OCI-LY1 (cell line): Measurements from ENCODE around the gene CCDC78.

Experiments used
- H2AFZ ChIP-seq: fragments of 200-600 bp; sonication (generic), shearing (Covaris generic); 2 replicates; pipeline ENCODE4 v1.6.0; 2014; ENCODE audit warnings: antibody characterized with exemption, mild to moderate bottlenecking, low read length
- H3F3A ChIP-seq: fragments of 200-600 bp; sonication (generic), shearing (Covaris generic); 2 replicates; pipeline ENCODE4 v1.6.0; 2014; ENCODE audit warnings: mild to moderate bottlenecking, antibody characterized with exemption, low read length, moderate library complexity; ENCODE audit not compliant: insufficient read depth
- H3K27ac ChIP-seq: fragments of 200-600 bp; sonication (generic); 2 replicates; pipeline ENCODE4 v1.5.1; 2014; ENCODE audit warnings: low read length, mixed run types, mild to moderate bottlenecking, low read depth; ENCODE audit not compliant: poor library complexity, severe bottlenecking
- H3K27me3 ChIP-seq: fragments of 200-600 bp; sonication (generic); 2 replicates; pipeline ENCODE4 v1.6.0; 2014; ENCODE audit warnings: antibody characterized with exemption, mild to moderate bottlenecking, low read length, moderate library complexity; ENCODE audit not compliant: insufficient read depth
- H3K36me3 ChIP-seq: fragments of 200-600 bp; sonication (generic); 2 replicates; pipeline ENCODE4 v1.6.1; 2014; ENCODE audit warnings: mild to moderate bottlenecking, antibody characterized with exemption, low read length, moderate library complexity, mixed read lengths; ENCODE audit not compliant: insufficient read depth
- H3K4me1 ChIP-seq: fragments of 200-600 bp; sonication (generic); 2 replicates; pipeline ENCODE4 v1.5.1; 2014; ENCODE audit warnings: mild to moderate bottlenecking, low read length, moderate library complexity; ENCODE audit not compliant: insufficient read depth, severe bottlenecking
- H3K4me2 ChIP-seq: fragments of 200-600 bp; sonication (generic), shearing (Covaris generic); 2 replicates; pipeline ENCODE4 v1.6.1; 2014; ENCODE audit warnings: low read length
- H3K4me3 ChIP-seq: fragments of 200-600 bp; sonication (generic); 2 replicates; pipeline ENCODE4 v1.5.1; 2014; ENCODE audit warnings: low read length, low read depth, mild to moderate bottlenecking, mixed read lengths; ENCODE audit not compliant: poor library complexity, severe bottlenecking
- H3K79me2 ChIP-seq: fragments of 200-600 bp; shearing (Covaris generic); 2 replicates; pipeline ENCODE4 v1.6.1; 2016; ENCODE audit warnings: mixed run types, low read length, mixed read lengths; ENCODE audit not compliant: insufficient read depth
- H3K9ac ChIP-seq: fragments of 200-600 bp; sonication (generic), shearing (Covaris generic); 2 replicates; pipeline ENCODE4 v1.6.1; 2014; ENCODE audit warnings: mild to moderate bottlenecking, low read length, mixed read lengths
- H3K9me2 ChIP-seq: fragments of 200-600 bp; sonication (generic), shearing (Covaris generic); 2 replicates; pipeline ENCODE4 v1.6.1; 2014; ENCODE audit warnings: low read depth, mild to moderate bottlenecking, low read length, mixed read lengths
- H3K9me3 ChIP-seq: fragments of 200-600 bp; shearing (Covaris generic); 2 replicates; pipeline ENCODE4 v1.6.1; 2014; ENCODE audit warnings: low read length, mixed read lengths
- H4K20me1 ChIP-seq: fragments of 200-600 bp; sonication (generic), shearing (Covaris generic); 2 replicates; pipeline ENCODE4 v1.6.0; 2016; ENCODE audit warnings: mild to moderate bottlenecking, low read length; ENCODE audit not compliant: insufficient read depth
- CTCF ChIP-seq: fragments of 200-600 bp; sonication (generic), shearing (Covaris generic); IDR thresholded peaks from 2 replicates; pipeline ENCODE4 v1.5.1; 2017; ENCODE audit warnings: mild to moderate bottlenecking, antibody characterized with exemption, low read length, moderate library complexity, mixed read lengths
- EZH2 ChIP-seq: fragments of 200-600 bp; sonication (generic), shearing (Covaris generic); IDR thresholded peaks from 2 replicates; pipeline ENCODE4 v1.8.0; 2017; ENCODE audit warnings: borderline replicate concordance, mixed run types, mild to moderate bottlenecking, antibody characterized with exemption, low read length, moderate library complexity, mixed read lengths

CCDC78 gene

GRCh38 chr16:722835-723633 lies 3.2 kb downstream of the CCDC78 start:
- Histone ChIP-seq H2AFZ (no peak overlapping the region), H3K9me3 (no peaks in the 10 kb centered on the region), H4K20me1 (no peaks in the 10 kb centered on the region), H3K4me3 (no peak overlapping the region), H3K27ac (no peak overlapping the region), H3K4me1 (peaks cover 34% of the 10 kb centered on the region), H3K4me2 (no peak overlapping the region), H3K9me2 (no peaks in the 10 kb centered on the region), H3K36me3 (peaks cover 8% of the 10 kb centered on the region), H3K27me3 (peaks cover 5% of the 10 kb centered on the region), H3F3A (peaks cover 4% of the 10 kb centered on the region; the same call in 1 of the 2 replicates), H3K79me2 (no peaks in the 10 kb centered on the region), H3K9ac (no peak overlapping the region)
- TF ChIP-seq EZH2 (no peak), CTCF (no peak)

- Histone ChIP-seq H3K79me2 (no peaks in the 10 kb centered on the region), H3K4me2 (peak overlapping the region; percentile 93), H3K9me2 (no peaks in the 10 kb centered on the region), H3K27ac (no peak overlapping the region), H4K20me1 (no peaks in the 10 kb centered on the region), H3K9me3 (no peaks in the 10 kb centered on the region), H3K27me3 (peaks cover 5% of the 10 kb centered on the region), H3K4me3 (peak overlapping the region; percentile 89), H3K9ac (peak overlapping the region; percentile 93), H3K4me1 (peaks cover 34% of the 10 kb centered on the region), H2AFZ (no peak overlapping the region), H3F3A (peaks cover 4% of the 10 kb centered on the region; the same call in 1 of the 2 replicates), H3K36me3 (peaks cover 8% of the 10 kb centered on the region)
- TF ChIP-seq EZH2 (no peak), CTCF (no peak)
These were observed 4.3 kb downstream of the CCDC78 start for GRCh38 chr16:721765-722540.

- H4K20me1 ChIP-seq: no peaks in the 10 kb centered on the region
- peak within 1 kb of the TSS; percentile 68 for H3K27ac ChIP-seq
- no peaks in the 10 kb centered on the region for H3K9me3 ChIP-seq
- H2AFZ ChIP-seq: no peak within 1 kb of the TSS
- H3K9ac ChIP-seq: peak within 1 kb of the TSS; percentile 93
- H3K4me2 ChIP-seq: peak within 1 kb of the TSS; percentile 93
- peaks cover 8% of the 10 kb centered on the region for H3K36me3 ChIP-seq
- no peaks in the 10 kb centered on the region for H3K79me2 ChIP-seq
- H3F3A ChIP-seq: peaks cover 2% of the 10 kb centered on the region; the same call in 1 of the 2 replicates
- TF ChIP-seq EZH2 (no peak), CTCF (no peak)
- H3K9me2 ChIP-seq: no peaks in the 10 kb centered on the region
- peak within 1 kb of the TSS; percentile 89 for H3K4me3 ChIP-seq
- peaks cover 9% of the 10 kb centered on the region for H3K27me3 ChIP-seq
- peaks cover 33% of the 10 kb centered on the region for H3K4me1 ChIP-seq
These were observed 5.1 kb downstream of the CCDC78 start, which contains the start of gene ANTKMT for GRCh38 chr16:720990-721764. Gene ANTKMT (plus strand): TSS chr16:721146. CDS start chr16:721275, 129 bp downstream.
